Vagina (tissue), 2 donors: ENCODE measurements around the gene SMARCD2. TPM values are rescaled to one million over a fixed set of nuclear protein-coding genes. Genes with fewer than 3 reads are reported as not detected.
"Not testable (repeated sequence)": the region's sequence is repeated elsewhere in the genome, so short reads cannot be mapped to it uniquely, and the experiment has no call there.

Experiments used
- DNase-seq, 2 donors: peaks; one replicate each; pipeline ENCODE4 v3.0.0-alpha.2; 2017; ENCODE audit errors: extremely low spot score in 2 of 2
- H3K27ac ChIP-seq: fragments of 200-600 bp; sonication (generic); one replicate; pipeline ENCODE4 v1.5.1; 2019
- H3K27me3 ChIP-seq: fragments of 200-600 bp; sonication (generic); one replicate; pipeline ENCODE4 v1.5.1; 2019
- H3K36me3 ChIP-seq, 2 donors: fragments of 200-600 bp; sonication (generic); one replicate each; pipeline ENCODE4 v1.5.1; 2017 to 2019
- H3K4me1 ChIP-seq: fragments of 200-600 bp; sonication (generic); one replicate; pipeline ENCODE4 v1.5.1; 2019
- H3K4me3 ChIP-seq, 2 donors: fragments of 200-600 bp; sonication (generic); 1 replicate in 1 of 2; 2 replicates in 1 of 2; pipeline ENCODE4 v1.5.1; 2016 to 2019
- H3K9me3 ChIP-seq: fragments of 200-600 bp; sonication (generic); one replicate; pipeline ENCODE4 v1.5.1; 2019
- POLR2A ChIP-seq, 2 donors: fragments of 450-650 bp; IDR thresholded peaks; one replicate each; pipeline ENCODE4 v1.6.1; 2017; ENCODE audit warnings: antibody characterized with exemption in 2 of 2, mild to moderate bottlenecking in 2 of 2, moderate library complexity in 2 of 2
- POLR2AphosphoS5 ChIP-seq, 2 donors: sonication (generic); formaldehyde crosslinking; IDR thresholded peaks; one replicate each; pipeline ENCODE4 v1.9.0; 2017; ENCODE audit warnings: antibody characterized with exemption in 2 of 2, mild to moderate bottlenecking in 2 of 2, low read depth in 1 of 2; ENCODE audit not compliant: insufficient read depth in 1 of 2
- intact Hi-C: fragments of 100-400 bp; cut with DNase I; formaldehyde crosslinking; loops from one replicate; pipeline ENCODE4 v1.15.1; 2023
- total RNA-seq: library from RNA; depleted of rRNA; stranded (reverse); fragments of >200 nt; gene quantifications from one replicate; pipeline ENCODE4 v1.2.3, GENCODE V29; 2016
- TF ChIP-seq, protein P1 (sequence below), 3 experiments: fragments of 450-650 bp in 2 of 3; fragments of 200-600 bp in 1 of 3; sonication (generic) in 1 of 3; IDR thresholded peaks; one replicate each; pipeline ENCODE4 v1.5.1; 2017 to 2019; ENCODE audit warnings: antibody characterized with exemption in 3 of 3, mild to moderate bottlenecking in 2 of 3, moderate library complexity in 2 of 3

SMARCD2 gene
- total RNA-seq, 1 donor from 2014 or later, result 146 TPM

DNA sequence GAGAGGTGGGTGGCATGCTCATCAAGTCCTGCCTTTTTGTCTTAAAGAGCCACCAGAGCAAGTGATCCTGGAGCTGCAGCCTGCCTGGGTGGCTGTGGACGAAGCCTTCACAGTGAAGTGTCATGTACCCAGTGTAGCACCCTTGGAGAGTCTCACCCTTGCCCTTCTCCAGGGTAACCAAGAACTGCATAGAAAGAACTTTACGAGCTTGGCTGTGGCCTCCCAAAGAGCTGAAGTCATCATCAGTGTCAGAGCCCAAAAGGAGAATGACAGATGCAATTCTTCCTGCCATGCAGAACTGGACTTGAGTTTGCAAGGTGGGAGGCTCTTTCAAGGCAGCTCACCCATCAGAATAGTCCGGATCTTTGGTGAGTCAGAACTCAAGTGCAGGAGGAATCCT lies 16.8 kb upstream of the SMARCD2 start:
- H3K9me3 ChIP-seq, result no peaks in the 10 kb centered on the region
- no peaks in the 10 kb centered on the region for H3K36me3 ChIP-seq
- no peak overlapping the region for H3K27ac ChIP-seq
- H3K4me1 ChIP-seq, result no peaks in the 10 kb centered on the region
- H3K4me3 ChIP-seq, result no peak overlapping the region
- intact Hi-C loops, result no loop called here
- H3K27me3 ChIP-seq, result no peaks in the 10 kb centered on the region
- TF ChIP-seq, protein P1, sequence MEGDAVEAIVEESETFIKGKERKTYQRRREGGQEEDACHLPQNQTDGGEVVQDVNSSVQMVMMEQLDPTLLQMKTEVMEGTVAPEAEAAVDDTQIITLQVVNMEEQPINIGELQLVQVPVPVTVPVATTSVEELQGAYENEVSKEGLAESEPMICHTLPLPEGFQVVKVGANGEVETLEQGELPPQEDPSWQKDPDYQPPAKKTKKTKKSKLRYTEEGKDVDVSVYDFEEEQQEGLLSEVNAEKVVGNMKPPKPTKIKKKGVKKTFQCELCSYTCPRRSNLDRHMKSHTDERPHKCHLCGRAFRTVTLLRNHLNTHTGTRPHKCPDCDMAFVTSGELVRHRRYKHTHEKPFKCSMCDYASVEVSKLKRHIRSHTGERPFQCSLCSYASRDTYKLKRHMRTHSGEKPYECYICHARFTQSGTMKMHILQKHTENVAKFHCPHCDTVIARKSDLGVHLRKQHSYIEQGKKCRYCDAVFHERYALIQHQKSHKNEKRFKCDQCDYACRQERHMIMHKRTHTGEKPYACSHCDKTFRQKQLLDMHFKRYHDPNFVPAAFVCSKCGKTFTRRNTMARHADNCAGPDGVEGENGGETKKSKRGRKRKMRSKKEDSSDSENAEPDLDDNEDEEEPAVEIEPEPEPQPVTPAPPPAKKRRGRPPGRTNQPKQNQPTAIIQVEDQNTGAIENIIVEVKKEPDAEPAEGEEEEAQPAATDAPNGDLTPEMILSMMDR (IDR thresholded peaks at IDR 0.05), result no peak
- TF ChIP-seq POLR2AphosphoS5 (IDR thresholded peaks at IDR 0.05; ENCODE audit: insufficient read depth in 1 of 2, low read depth in 1 of 2) (no peak), POLR2A (IDR thresholded peaks at IDR 0.05) (no peak)
- no peak for DNase-seq

DNA sequence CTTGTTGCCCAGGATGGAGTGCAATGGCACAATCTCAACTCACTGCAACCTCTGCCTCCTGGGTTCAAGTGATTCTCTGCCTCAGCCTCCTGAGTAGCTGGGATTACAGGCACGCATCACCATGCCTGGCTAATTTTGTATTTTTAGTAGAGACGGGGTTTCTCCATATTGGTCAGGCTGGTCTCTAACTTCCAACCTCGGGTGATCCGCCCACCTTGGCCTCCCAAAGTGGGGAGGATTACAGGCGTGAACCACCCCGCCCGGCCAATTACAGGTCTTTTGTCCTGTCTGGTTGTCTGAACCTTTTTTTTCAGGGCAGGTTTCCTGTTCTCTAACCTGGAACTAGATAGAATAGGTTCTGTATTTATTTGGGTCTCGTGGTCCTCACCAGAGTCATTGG lies 13.9 kb upstream of the SMARCD2 start:
- H3K9me3 ChIP-seq, DNase-seq, H3K4me3 ChIP-seq, H3K36me3 ChIP-seq, H3K27me3 ChIP-seq, H3K27ac ChIP-seq, H3K4me1 ChIP-seq, intact Hi-C loops: not testable (repeated sequence)

DNA sequence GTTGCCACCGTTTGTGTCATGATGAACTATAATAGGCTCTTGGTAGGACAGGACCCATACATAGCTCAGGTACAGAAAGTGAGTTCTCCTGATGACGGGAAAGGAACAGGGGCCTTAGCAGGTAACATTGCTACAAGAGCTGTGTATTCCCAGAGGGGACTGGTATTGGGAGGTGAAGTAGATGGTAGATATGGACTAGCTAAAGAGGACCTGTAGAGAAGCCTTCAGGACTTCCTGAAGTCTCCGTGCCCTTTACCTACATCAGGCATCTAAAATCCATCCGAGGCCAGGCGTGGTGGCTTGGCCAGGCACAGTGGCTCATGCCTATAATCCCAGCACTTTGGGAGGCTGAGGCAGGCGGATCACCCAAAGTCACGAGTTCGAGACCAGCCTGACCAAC lies 12.7 kb upstream of the SMARCD2 start:
- no peak overlapping the region for H3K27ac ChIP-seq
- no peaks in the 10 kb centered on the region for H3K27me3 ChIP-seq
- no peaks in the 10 kb centered on the region for H3K36me3 ChIP-seq
- no peaks in the 10 kb centered on the region for H3K9me3 ChIP-seq
- no peak for DNase-seq
- H3K4me1 ChIP-seq, result no peaks in the 10 kb centered on the region
- TF ChIP-seq, protein P1 (IDR thresholded peaks at IDR 0.05), result no peak
- TF ChIP-seq POLR2AphosphoS5 (IDR thresholded peaks at IDR 0.05; ENCODE audit: insufficient read depth in 1 of 2, low read depth in 1 of 2) (no peak), POLR2A (IDR thresholded peaks at IDR 0.05) (no peak)
- H3K4me3 ChIP-seq, result no peak overlapping the region
- intact Hi-C loops, result no loop called here

DNA sequence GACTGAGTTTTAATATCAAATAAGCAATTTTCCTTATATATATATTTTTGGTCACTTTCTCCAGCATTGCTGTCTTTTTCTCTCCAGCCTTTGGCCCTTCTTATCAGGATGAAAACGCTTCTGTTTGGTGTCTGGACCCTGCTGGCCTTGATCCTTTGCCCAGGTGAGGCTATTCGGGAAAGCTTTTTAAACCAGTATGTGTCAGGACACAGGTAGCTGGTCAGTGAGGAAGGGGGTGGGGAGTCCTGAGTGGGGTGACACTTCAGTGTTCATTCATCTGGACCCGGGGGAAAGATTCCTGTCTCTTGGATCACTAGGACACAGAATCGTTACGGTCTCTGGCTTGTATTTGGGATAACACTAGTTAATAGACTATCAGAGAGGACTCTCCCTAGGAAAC lies 12.2 kb upstream of the SMARCD2 start:
- H3K4me1 ChIP-seq, result no peaks in the 10 kb centered on the region
- TF ChIP-seq, protein P1 (IDR thresholded peaks at IDR 0.05), result no peak
- TF ChIP-seq POLR2A (IDR thresholded peaks at IDR 0.05) (no peak), POLR2AphosphoS5 (IDR thresholded peaks at IDR 0.05; ENCODE audit: insufficient read depth in 1 of 2, low read depth in 1 of 2) (no peak)
- DNase-seq, result no peak
- H3K27me3 ChIP-seq, result no peaks in the 10 kb centered on the region
- no peaks in the 10 kb centered on the region for H3K9me3 ChIP-seq
- H3K27ac ChIP-seq, result no peak overlapping the region
- no peaks in the 10 kb centered on the region for H3K36me3 ChIP-seq
- intact Hi-C loops, result no loop called here
- H3K4me3 ChIP-seq, result no peak overlapping the region

GRCh38 chr17:63853260-63853659 lies 10.8 kb upstream of the SMARCD2 start:
- TF ChIP-seq, protein P1 (IDR thresholded peaks at IDR 0.05), result no peak
- TF ChIP-seq POLR2A (IDR thresholded peaks at IDR 0.05) (no peak), POLR2AphosphoS5 (IDR thresholded peaks at IDR 0.05; ENCODE audit: insufficient read depth in 1 of 2, low read depth in 1 of 2) (no peak)
- intact Hi-C loops, result no loop called here
- Histone ChIP-seq H3K27me3 (no peaks in the 10 kb centered on the region), H3K9me3 (no peaks in the 10 kb centered on the region), H3K4me3 (no peak overlapping the region), H3K36me3 (no peaks in the 10 kb centered on the region), H3K27ac (no peak overlapping the region), H3K4me1 (peaks cover 7% of the 10 kb centered on the region)
- no peak for DNase-seq

DNA sequence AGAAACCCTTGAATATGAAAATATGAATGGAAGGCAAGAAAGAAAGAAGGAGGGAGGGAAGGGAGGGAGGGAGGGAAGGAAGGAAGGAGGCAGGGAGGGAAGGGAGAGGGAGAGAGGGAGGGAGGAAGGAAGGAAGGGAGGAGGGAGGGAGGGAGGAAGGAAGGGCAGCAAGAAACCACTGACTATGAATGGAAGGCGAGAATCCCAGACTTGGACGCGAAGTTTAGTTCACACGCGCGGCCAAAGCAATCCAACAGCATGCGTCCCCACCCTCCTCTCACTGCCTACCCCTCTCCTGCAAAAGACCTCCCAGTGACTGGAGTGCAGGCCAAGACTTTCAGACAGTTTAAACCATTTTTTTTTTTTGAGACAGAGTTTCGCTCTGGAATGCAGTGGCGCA lies 7.9 kb upstream of the SMARCD2 start:
- DNase-seq, result no peak
- intact Hi-C loops, result no loop called here
- no peak overlapping the region for H3K27ac ChIP-seq

More for the DNA sequence above, 7.9 kb upstream of the SMARCD2 start:
- TF ChIP-seq, protein P1 (IDR thresholded peaks at IDR 0.05), result no peak
- TF ChIP-seq POLR2AphosphoS5 (IDR thresholded peaks at IDR 0.05; ENCODE audit: insufficient read depth in 1 of 2, low read depth in 1 of 2), result no peak
- no peak for TF ChIP-seq POLR2A (IDR thresholded peaks at IDR 0.05)
- Histone ChIP-seq H3K27me3 (no peaks in the 10 kb centered on the region), H3K36me3 (no peaks in the 10 kb centered on the region), H3K9me3 (no peaks in the 10 kb centered on the region), H3K4me1 (peaks cover 10% of the 10 kb centered on the region), H3K4me3 (no peak overlapping the region)
